Motor neuron (in vitro differentiated cells): ENCODE measurements around the gene CCDC91. TPM values are rescaled to one million over a fixed set of nuclear protein-coding genes. Genes with fewer than 3 reads are reported as not detected.

Experiments
- ATAC-seq, 8 experiments: fragments of 200-7000 bp; cut with Tn5 transposase; replicated peaks in 6 of 8; 2 replicates each; pipeline ENCODE4 v1.8.0; 2021; ENCODE audit warnings: mild to moderate bottlenecking in 8 of 8, moderate library complexity in 8 of 8
- H3K27ac ChIP-seq, 2 donors: fragments of 250-450 bp; sonication (Bioruptor Pico); 2 replicates each; pipeline ENCODE4 v1.9.0; 2021; ENCODE audit warnings: antibody characterized with exemption in 2 of 2, mild to moderate bottlenecking in 2 of 2, moderate library complexity in 1 of 2
- H3K4me1 ChIP-seq, 2 donors: fragments of 250-450 bp; sonication (Bioruptor Pico); replicated peaks in 1 of 2; 2 replicates each; pipeline ENCODE4 v1.6.1; 2021; ENCODE audit warnings: antibody characterized with exemption in 2 of 2, mild to moderate bottlenecking in 2 of 2, moderate library complexity in 1 of 2
- H3K4me3 ChIP-seq, 5 donors: fragments of 250-450 bp; sonication (Bioruptor Pico); 2 replicates each; pipeline ENCODE4 v1.9.0; 2021; ENCODE audit warnings: antibody characterized with exemption in 5 of 5, mild to moderate bottlenecking in 5 of 5, moderate library complexity in 4 of 5
- WGBS, 10 experiments: fragments of 450-650 bp; shearing (Covaris generic); methylation state at CpG; one replicate each; pipeline ENCODE4 v1.0.0; 2022; 5-methylcytosine and 5-hydroxymethylcytosine counted together
- in situ Hi-C, 9 experiments: fragments of 400-800 bp; cut with MboI; loops; one replicate each; pipeline ENCODE4 v1.15.0; 2021; ENCODE audit warnings: low sequenced_read_pairs in 9 of 9, low pct_unique_long_range_greater_than_20kb in 2 of 9; ENCODE audit not compliant: unreplicated experiment in 9 of 9
- total RNA-seq, 8 experiments: library from RNA; unstranded; fragments of 300-600 nt; gene quantifications; 2 replicates each; pipeline versions ENCODE4 v1.2.3 to v1.2.4, GENCODE V29; 2022

CCDC91 gene
- total RNA-seq, 8 experiments from 2014 or later, result 21.6 to 42.3 (median 30.2) TPM

- WGBS, 10 experiments, result 0 to 100% (median 75%) methylated on average over 1 to 3 of the region's 3 CpGs
- no peak for ATAC-seq
- in situ Hi-C loops, result no loop called here
- no peak overlapping the region for H3K4me3 ChIP-seq
- H3K27ac ChIP-seq, result no peak overlapping the region
- no peaks in the 10 kb centered on the region for H3K4me1 ChIP-seq
Measured at GRCh38 chr12:28586481-28586880, 396.2 kb downstream of the CCDC91 start.

GRCh38 chr12:28591831-28592230 is 401.6 kb downstream of the CCDC91 start:
- Histone ChIP-seq H3K4me3 (no peak overlapping the region), H3K4me1 (no peaks in the 10 kb centered on the region), H3K27ac (no peak overlapping the region)
- 0 to 83% (median 80%) methylated on average over 1 of the region's 1 CpG; no CpG with 5 or more reads in 3 of the 10 experiments for WGBS, 10 experiments
- in situ Hi-C loops, result no loop called here
- ATAC-seq, result no peak

Other genes starting within 250 kb of the CCDC91 start
- 1 to 10 TPM in 3 of 8 experiments, under 1 TPM in 4, not detected in 1; 0.21 to 8.5 (median 0.66) TPM for gene PTHLH, start 217.7 kb upstream of the CCDC91 start, total RNA-seq